H1 (cell line): ENCODE results near the gene TEK. TPM values are rescaled to one million over a fixed set of nuclear protein-coding genes. Genes with fewer than 3 reads are reported as not detected.

ENCODE experiments used
- CHD1 ChIP-seq: IDR thresholded peaks from 2 replicates; pipeline ENCODE4 v1.6.1; 2012; ENCODE audit warnings: low read depth, low read length, improper control_type of control experiment
- HDAC2 ChIP-seq, 2 experiments: fragments of 300-600 bp in 1 of 2; sonication (generic) in 1 of 2; IDR thresholded peaks; 2 replicates each; pipeline ENCODE4 v1.6.1; 2011 to 2012; ENCODE audit warnings: low read depth in 2 of 2, low read length in 2 of 2, mild to moderate bottlenecking in 2 of 2, moderate library complexity in 2 of 2, borderline replicate concordance in 1 of 2, inconsistent platforms in 1 of 2
- HDAC6 ChIP-seq: IDR thresholded peaks from one replicate; pipeline ENCODE4 v1.7.1; 2012; ENCODE audit warnings: low read depth, mild to moderate bottlenecking, inconsistent platforms, low read length, moderate library complexity
- POLR2AphosphoS5 ChIP-seq: IDR thresholded peaks from 2 replicates; pipeline ENCODE4 v1.6.1; 2011; ENCODE audit warnings: low read depth, low read length
- RAD21 ChIP-seq, 2 experiments: IDR thresholded peaks in 1 of 2; conservative IDR thresholded peaks in 1 of 2; 2 replicates each; pipeline ENCODE4 v1.6.1; 2011; ENCODE audit warnings: low read depth in 2 of 2, low read length in 2 of 2, improper control_type of control experiment in 1 of 2, inconsistent platforms in 1 of 2, mild to moderate bottlenecking in 1 of 2, moderate library complexity in 1 of 2
- RXRA ChIP-seq: IDR thresholded peaks from 2 replicates; pipeline ENCODE4 v1.6.1; 2011; ENCODE audit warnings: low read depth, mild to moderate bottlenecking, low read length, moderate library complexity; ENCODE audit not compliant: insufficient read depth
- SAP30 ChIP-seq: fragments of 300-600 bp; sonication (generic); IDR thresholded peaks from 2 replicates; pipeline ENCODE4 v1.7.1; 2012; ENCODE audit warnings: low read length, moderate library complexity, mild to moderate bottlenecking, inconsistent platforms; ENCODE audit not compliant: insufficient read depth, insufficient replicate concordance
- SIN3A ChIP-seq, 2 experiments: IDR thresholded peaks in 1 of 2; conservative IDR thresholded peaks in 1 of 2; 2 replicates each; pipeline ENCODE4 v1.6.1; 2011 to 2012; ENCODE audit warnings: low read length in 2 of 2, improper control_type of control experiment in 1 of 2, low read depth in 1 of 2, mild to moderate bottlenecking in 1 of 2
- SP1 ChIP-seq: IDR thresholded peaks from 2 replicates; pipeline ENCODE4 v1.6.1; 2011; ENCODE audit warnings: low read depth, low read length
- TAF1 ChIP-seq: IDR thresholded peaks from 2 replicates; pipeline ENCODE4 v1.6.1; 2011; ENCODE audit warnings: mild to moderate bottlenecking, low read depth, low read length
- TEAD4 ChIP-seq: IDR thresholded peaks from 2 replicates; pipeline ENCODE4 v1.6.1; 2012; ENCODE audit warnings: low read depth, low read length, inconsistent platforms, mixed read lengths
- polyA plus RNA-seq, 7 experiments: library from polyadenylated mRNA; depleted of rRNA in 3 of 7; stranded (reverse) in 5 of 7; unstranded in 2 of 7; fragments of >200 nt in 5 of 7; fragments of 200-250 nt in 2 of 7; gene quantifications; 1 replicate in 5 of 7; 2 replicates in 1 of 7; 4 replicates in 1 of 7; pipeline versions ENCODE4 v1.2.1 to v1.2.3, GENCODE V29; 2011 to 2013; ENCODE audit warnings: missing spikeins in 2 of 7, mixed read lengths in 2 of 7
- total RNA-seq: library from RNA; stranded (reverse); fragmentation: NEBNext Ultra II Directional; extraction: Animal tissue kit (Norgen Biotek cat#: 25700); gene quantifications from 2 replicates; pipeline ENCODE4 v1.2.1, GENCODE V29; 2021
- TF ChIP-seq, protein P1 (sequence below): IDR thresholded peaks from 2 replicates; pipeline ENCODE4 v1.6.1; 2012; ENCODE audit warnings: low read length, inconsistent platforms

The TEK gene
- total and polyA plus RNA-seq, 2 of the 8 experiments (the other 6 are each of a cell fraction or from before 2014, with no cell fraction given) = 11.0 to 35.8 TPM

DNA sequence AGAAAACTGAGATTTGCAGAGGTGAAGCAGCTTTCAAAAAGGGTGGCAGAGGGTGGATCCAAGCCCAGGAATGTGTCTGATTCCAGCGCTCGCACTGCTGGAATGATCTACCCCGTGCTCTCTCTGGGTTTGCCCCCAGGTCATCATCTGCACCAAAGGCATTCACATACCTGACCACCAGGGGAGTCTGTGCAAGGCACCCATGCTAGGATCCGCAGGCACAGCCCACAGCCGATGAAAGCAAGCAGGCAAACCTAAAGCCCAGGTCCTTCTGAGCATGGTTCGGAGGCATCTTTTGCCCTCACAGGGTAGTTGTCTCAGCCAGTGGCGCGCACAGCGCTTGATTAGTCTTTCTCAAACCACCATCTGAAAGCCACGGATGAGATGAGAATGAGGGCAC, 56.6 kb downstream of the TEK start (continued):
- TF ChIP-seq RXRA (no peak), RAD21 (IDR thresholded peaks at IDR 0.05 in 1 of 2, conservative IDR thresholded peaks at IDR 0.05 in 1 of 2; ENCODE audit: low read depth in 2 of 2, low read length in 2 of 2) (peak; percentile 17 to 25; a peak in 2 of 4 replicates), SP1 (no peak), TEAD4 (0 out of 2 replicates have a peak, but pooled peaks have one; percentile 34), SIN3A (conservative IDR thresholded peaks at IDR 0.05 in 1 of 2, IDR thresholded peaks at IDR 0.05 in 1 of 2; ENCODE audit: low read depth in 1 of 2, low read length in 2 of 2) (no peak), HDAC6 (no peak), CHD1 (no peak), TAF1 (no peak), POLR2AphosphoS5 (no peak), HDAC2 (IDR thresholded peaks at IDR 0.05; ENCODE audit: borderline replicate concordance in 1 of 2, low read depth in 2 of 2, low read length in 2 of 2) (no peak), SAP30 (no peak)
- TF ChIP-seq, protein P1, sequence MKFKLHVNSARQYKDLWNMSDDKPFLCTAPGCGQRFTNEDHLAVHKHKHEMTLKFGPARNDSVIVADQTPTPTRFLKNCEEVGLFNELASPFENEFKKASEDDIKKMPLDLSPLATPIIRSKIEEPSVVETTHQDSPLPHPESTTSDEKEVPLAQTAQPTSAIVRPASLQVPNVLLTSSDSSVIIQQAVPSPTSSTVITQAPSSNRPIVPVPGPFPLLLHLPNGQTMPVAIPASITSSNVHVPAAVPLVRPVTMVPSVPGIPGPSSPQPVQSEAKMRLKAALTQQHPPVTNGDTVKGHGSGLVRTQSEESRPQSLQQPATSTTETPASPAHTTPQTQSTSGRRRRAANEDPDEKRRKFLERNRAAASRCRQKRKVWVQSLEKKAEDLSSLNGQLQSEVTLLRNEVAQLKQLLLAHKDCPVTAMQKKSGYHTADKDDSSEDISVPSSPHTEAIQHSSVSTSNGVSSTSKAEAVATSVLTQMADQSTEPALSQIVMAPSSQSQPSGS = no peak
